KMS-11 (cell line): ENCODE results near the gene FADS6.

Source experiments
- H2AFZ ChIP-seq: fragments of 200-600 bp; sonication (generic); 2 replicates; pipeline ENCODE4 v1.6.1; 2016; ENCODE audit warnings: antibody characterized with exemption, mixed run types, low read depth
- H3K27ac ChIP-seq: fragments of 200-600 bp; sonication (generic); 2 replicates; pipeline ENCODE4 v1.6.1; 2016; ENCODE audit warnings: mild to moderate bottlenecking, mixed run types
- H3K27me3 ChIP-seq: fragments of 200-600 bp; sonication (generic); 2 replicates; pipeline ENCODE4 v1.6.1; 2017; ENCODE audit warnings: mild to moderate bottlenecking, low read depth, mixed run types, moderate library complexity; ENCODE audit not compliant: insufficient read depth
- H3K36me3 ChIP-seq: fragments of 200-600 bp; sonication (generic); 2 replicates; pipeline ENCODE4 v1.6.1; 2017; ENCODE audit warnings: mild to moderate bottlenecking, mixed run types; ENCODE audit not compliant: insufficient read depth
- H3K4me1 ChIP-seq: fragments of 200-600 bp; sonication (generic); 2 replicates; pipeline ENCODE4 v1.6.1; 2016; ENCODE audit warnings: mild to moderate bottlenecking, low read depth, mixed run types; ENCODE audit not compliant: poor library complexity, severe bottlenecking
- H3K4me2 ChIP-seq: fragments of 200-600 bp; sonication (generic); 2 replicates; pipeline ENCODE4 v1.7.0; 2016; ENCODE audit warnings: mild to moderate bottlenecking, mixed run types
- H3K4me3 ChIP-seq: fragments of 200-600 bp; sonication (generic); IDR thresholded peaks from 2 replicates; pipeline ENCODE4 v1.6.1; 2017; ENCODE audit warnings: low read depth, low read length, mixed read lengths; ENCODE audit not compliant: insufficient read depth
- H3K79me2 ChIP-seq: fragments of 200-600 bp; sonication (generic); 2 replicates; pipeline ENCODE4 v1.6.1; 2016; ENCODE audit warnings: low read depth, mixed run types; ENCODE audit not compliant: insufficient read depth
- H3K9ac ChIP-seq: fragments of 200-600 bp; sonication (generic); 2 replicates; pipeline ENCODE4 v1.6.1; 2016; ENCODE audit warnings: mild to moderate bottlenecking, mixed run types
- H4K20me1 ChIP-seq: fragments of 200-600 bp; sonication (generic); 2 replicates; pipeline ENCODE4 v1.6.1; 2016; ENCODE audit warnings: mild to moderate bottlenecking, mixed run types; ENCODE audit not compliant: insufficient read depth
- CTCF ChIP-seq: fragments of 200-600 bp; sonication (generic); conservative IDR thresholded peaks from 2 replicates; pipeline ENCODE4 v1.6.1; 2017; ENCODE audit warnings: low read depth, mild to moderate bottlenecking, antibody characterized with exemption, low read length, moderate library complexity, mixed read lengths

FADS6 gene

DNA sequence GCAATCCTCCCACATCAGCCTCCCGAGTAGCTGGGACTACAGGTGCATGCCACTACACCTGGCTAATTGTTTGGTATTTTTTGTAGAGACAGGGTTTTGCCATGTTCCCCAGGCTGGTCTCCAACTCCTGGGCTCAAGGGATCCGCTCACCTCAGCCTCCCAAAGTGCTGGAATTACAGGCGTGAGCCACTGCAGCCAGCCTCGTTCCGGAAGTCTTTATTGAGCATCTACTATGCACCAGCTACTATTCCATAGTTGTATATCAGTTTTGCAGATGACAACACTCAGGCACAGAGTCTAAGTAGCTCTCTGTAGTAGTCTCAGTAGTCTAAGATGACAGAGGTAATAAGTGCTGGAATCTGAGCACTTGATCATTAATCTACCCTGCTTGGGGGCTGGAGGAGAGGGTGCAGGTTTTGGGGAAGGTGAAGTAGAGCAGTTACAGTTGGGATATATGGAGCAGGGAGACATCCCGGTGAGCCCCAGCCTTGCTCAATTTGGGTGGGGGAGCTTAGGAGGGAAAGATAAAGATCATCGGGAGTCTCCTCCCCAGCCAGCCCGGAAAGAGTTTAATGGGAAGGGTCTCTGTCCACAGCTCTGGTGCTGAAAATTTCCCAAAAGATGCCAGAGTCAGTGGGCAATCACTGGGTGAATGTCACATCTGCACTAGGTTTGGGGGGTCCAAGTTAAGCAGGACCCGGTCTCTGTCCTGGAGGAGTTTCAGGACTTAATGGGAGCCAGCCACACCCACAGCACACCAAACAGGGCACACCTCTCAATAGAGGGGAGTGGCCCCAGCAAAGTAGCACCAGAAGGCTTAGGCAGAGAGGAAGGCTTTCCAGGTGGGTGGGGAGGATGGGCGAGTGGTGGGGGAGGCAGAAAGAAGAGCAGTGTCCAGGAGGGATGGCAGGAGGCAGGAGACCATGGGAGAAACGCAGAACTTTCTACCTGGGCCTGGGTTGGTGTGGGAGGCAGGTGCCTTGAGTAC lies 43.9 kb upstream of the FADS6 start:
- Histone ChIP-seq H3K27ac (no peak overlapping the region), H3K27me3 (peaks cover 98% of the 10 kb centered on the region), H3K4me1 (no peaks in the 10 kb centered on the region), H3K4me2 (no peak overlapping the region), H3K79me2 (no peaks in the 10 kb centered on the region), H3K36me3 (no peaks in the 10 kb centered on the region), H3K9ac (no peak overlapping the region), H3K4me3 (no peak overlapping the region), H2AFZ (no peak overlapping the region), H4K20me1 (no peaks in the 10 kb centered on the region)
- no peak for TF ChIP-seq CTCF

GRCh38 chr17:74936470-74936799 lies 43.0 kb upstream of the FADS6 start:
- Histone ChIP-seq H2AFZ (no peak overlapping the region), H3K36me3 (no peaks in the 10 kb centered on the region), H3K4me2 (no peak overlapping the region), H3K27ac (no peak overlapping the region), H4K20me1 (no peaks in the 10 kb centered on the region), H3K4me1 (no peaks in the 10 kb centered on the region), H3K4me3 (no peak overlapping the region), H3K27me3 (peaks cover 96% of the 10 kb centered on the region), H3K9ac (no peak overlapping the region), H3K79me2 (no peaks in the 10 kb centered on the region)
- TF ChIP-seq CTCF, result no peak

- Histone ChIP-seq H3K4me1 (no peaks in the 10 kb centered on the region), H3K4me2 (no peak within 1 kb of the TSS), H3K4me3 (no peak within 1 kb of the TSS), H4K20me1 (no peaks in the 10 kb centered on the region), H3K79me2 (no peaks in the 10 kb centered on the region), H3K9ac (no peak within 1 kb of the TSS), H2AFZ (no peak within 1 kb of the TSS), H3K36me3 (no peaks in the 10 kb centered on the region), H3K27ac (no peak within 1 kb of the TSS), H3K27me3 (peaks cover 96% of the 10 kb centered on the region)
- no peak for TF ChIP-seq CTCF
Observed at GRCh38 chr17:74935585-74936469, 42.4 kb upstream of the FADS6 start, which contains the start of gene OTOP3. OTOP3 (plus strand) TSS chr17:74935898; CDS start chr17:74935922, 24 bp downstream.

GRCh38 chr17:74935048-74935447 lies 41.6 kb upstream of the FADS6 start:
- no peak overlapping the region for H3K4me2 ChIP-seq
- H3K27me3 ChIP-seq, result peaks cover 96% of the 10 kb centered on the region
- no peaks in the 10 kb centered on the region for H3K4me1 ChIP-seq
- H3K79me2 ChIP-seq, result no peaks in the 10 kb centered on the region
- H4K20me1 ChIP-seq, result no peaks in the 10 kb centered on the region
- H3K27ac ChIP-seq, result no peak overlapping the region
- no peaks in the 10 kb centered on the region for H3K36me3 ChIP-seq
- TF ChIP-seq CTCF, result no peak
- H3K4me3 ChIP-seq, result no peak overlapping the region
- H3K9ac ChIP-seq, result no peak overlapping the region
- H2AFZ ChIP-seq, result no peak overlapping the region
